Liver (tissue), 9 donors: Measurements from ENCODE around the gene USF2. TPM values are rescaled to one million over a fixed set of nuclear protein-coding genes. Genes with fewer than 3 reads are reported as not detected.

Experiments used
- DNase-seq: peaks from one replicate; pipeline ENCODE4 v3.0.0-alpha.2; 2017; ENCODE audit warnings: low spot score
- H3K27ac ChIP-seq, 2 donors: one replicate each; pipeline ENCODE4 v1.7.0; 2013; ENCODE audit warnings: inconsistent platforms in 2 of 2, low read length in 2 of 2, control low read depth in 1 of 2, low read depth in 1 of 2, mild to moderate bottlenecking in 1 of 2
- H3K27me3 ChIP-seq, 4 donors: one replicate each; pipeline versions ENCODE4 v1.6.1 to v1.7.0; 2013; ENCODE audit warnings: low read length in 3 of 4, inconsistent platforms in 1 of 4, mild to moderate bottlenecking in 1 of 4, moderate library complexity in 1 of 4; ENCODE audit not compliant: control insufficient read depth in 4 of 4, insufficient read depth in 4 of 4
- H3K36me3 ChIP-seq, 4 donors: one replicate each; pipeline versions ENCODE4 v1.6.1 to v1.7.0; 2013; ENCODE audit warnings: low read length in 3 of 4, mild to moderate bottlenecking in 3 of 4, low read depth in 1 of 4, moderate library complexity in 1 of 4; ENCODE audit not compliant: control insufficient read depth in 4 of 4, insufficient read depth in 3 of 4
- H3K4me1 ChIP-seq, 4 donors: one replicate each; pipeline versions ENCODE4 v1.6.1 to v1.7.0; 2013; ENCODE audit warnings: low read length in 3 of 4, mild to moderate bottlenecking in 3 of 4, moderate library complexity in 1 of 4; ENCODE audit not compliant: control insufficient read depth in 4 of 4, insufficient read depth in 4 of 4
- H3K4me3 ChIP-seq, 3 donors: one replicate each; pipeline versions ENCODE4 v1.6.1 to v1.7.0; 2013; ENCODE audit warnings: low read length in 3 of 3, control low read depth in 1 of 3, low read depth in 1 of 3, mild to moderate bottlenecking in 1 of 3
- H3K9ac ChIP-seq, 2 donors: one replicate each; pipeline ENCODE4 v1.7.0; 2013; ENCODE audit warnings: low read length in 2 of 2, mild to moderate bottlenecking in 2 of 2, moderate library complexity in 2 of 2, control low read depth in 1 of 2, low read depth in 1 of 2
- H3K9me3 ChIP-seq, 4 donors: one replicate each; pipeline versions ENCODE4 v1.6.1 to v1.7.0; 2013; ENCODE audit warnings: low read length in 3 of 4; ENCODE audit not compliant: control insufficient read depth in 4 of 4
- ATF3 ChIP-seq: IDR thresholded peaks from 2 replicates; pipeline ENCODE4 v1.6.1; 2016; ENCODE audit warnings: antibody characterized with exemption
- CTCF ChIP-seq: fragments of 150-350 bp; IDR thresholded peaks from 2 replicates; pipeline ENCODE4 v1.5.1; 2017; ENCODE audit warnings: improper control_type of control experiment, low read depth, low read length; ENCODE audit not compliant: missing input control
- EGR1 ChIP-seq, 2 donors: IDR thresholded peaks; 2 replicates each; pipeline ENCODE4 v1.6.1; 2016 to 2018; ENCODE audit warnings: antibody characterized with exemption in 2 of 2, low read depth in 2 of 2
- FOXA1 ChIP-seq: IDR thresholded peaks from 2 replicates; pipeline ENCODE4 v1.6.1; 2016; ENCODE audit warnings: antibody characterized with exemption
- FOXA2 ChIP-seq: IDR thresholded peaks from 2 replicates; pipeline ENCODE4 v1.6.1; 2016; ENCODE audit warnings: antibody characterized with exemption
- GABPA ChIP-seq, 2 donors: IDR thresholded peaks in 1 of 2; conservative IDR thresholded peaks in 1 of 2; 2 replicates each; pipeline ENCODE4 v1.6.1; 2016; ENCODE audit warnings: antibody characterized with exemption in 2 of 2, mild to moderate bottlenecking in 1 of 2, moderate library complexity in 1 of 2
- HNF4A ChIP-seq, 2 donors: conservative IDR thresholded peaks; 2 replicates each; pipeline ENCODE4 v1.6.1; 2016; ENCODE audit warnings: antibody characterized with exemption in 2 of 2, mild to moderate bottlenecking in 2 of 2
- HNF4G ChIP-seq: IDR thresholded peaks from 2 replicates; pipeline ENCODE4 v1.6.1; 2016; ENCODE audit warnings: antibody characterized with exemption
- JUND ChIP-seq, 2 donors: IDR thresholded peaks; 2 replicates each; pipeline ENCODE4 v1.6.1; 2016; ENCODE audit warnings: antibody characterized with exemption in 2 of 2
- MAX ChIP-seq: IDR thresholded peaks from 2 replicates; pipeline ENCODE4 v1.6.1; 2016; ENCODE audit warnings: antibody characterized with exemption
- NR2F2 ChIP-seq: IDR thresholded peaks from 2 replicates; pipeline ENCODE4 v1.6.1; 2016; ENCODE audit warnings: antibody characterized with exemption
- RAD21 ChIP-seq, 2 donors: IDR thresholded peaks; 2 replicates each; pipeline ENCODE4 v1.6.1; 2016; ENCODE audit warnings: antibody characterized with exemption in 2 of 2, mild to moderate bottlenecking in 2 of 2
- REST ChIP-seq: IDR thresholded peaks from 2 replicates; pipeline ENCODE4 v1.6.1; 2016; ENCODE audit warnings: antibody characterized with exemption, mild to moderate bottlenecking
- RXRA ChIP-seq, 2 donors: IDR thresholded peaks; 2 replicates each; pipeline ENCODE4 v1.6.1; 2017 to 2018; ENCODE audit warnings: antibody characterized with exemption in 2 of 2, mild to moderate bottlenecking in 1 of 2
- SP1 ChIP-seq: IDR thresholded peaks from 2 replicates; pipeline ENCODE4 v1.6.1; 2018; ENCODE audit warnings: antibody characterized with exemption, mild to moderate bottlenecking
- TAF1 ChIP-seq: conservative IDR thresholded peaks from 2 replicates; pipeline ENCODE4 v1.6.1; 2016; ENCODE audit warnings: antibody characterized with exemption, mild to moderate bottlenecking
- YY1 ChIP-seq: IDR thresholded peaks from 2 replicates; pipeline ENCODE4 v1.6.1; 2016; ENCODE audit warnings: antibody characterized with exemption, mild to moderate bottlenecking
- ZBTB33 ChIP-seq: IDR thresholded peaks from 2 replicates; pipeline ENCODE4 v1.6.1; 2016; ENCODE audit warnings: antibody characterized with exemption
- WGBS: extraction: QIAGEN DNeasy Blood & Tissue Kit; methylation state at CpG from one replicate; pipeline ENCODE4 v1.1.7; 2013; 5-methylcytosine and 5-hydroxymethylcytosine counted together
- polyA plus RNA-seq, 2 donors: library from polyadenylated mRNA; stranded (reverse) in 1 of 2; unstranded in 1 of 2; fragments of 200-250 nt in 1 of 2; fragments of >200 nt in 1 of 2; fragmentation: Nextera tagmentation in 1 of 2; extraction: Ambion mirVana in 1 of 2; gene quantifications; one replicate each; pipeline versions ENCODE4 v1.2.1 to v1.2.3, GENCODE V29; 2013 to 2015
- total RNA-seq, 2 donors: library from RNA; depleted of rRNA; stranded (reverse); fragments of >200 nt; gene quantifications; one replicate each; pipeline ENCODE4 v1.2.3, GENCODE V29; 2014
- donor health status: healthy.
- donor health status: healthy.
- donor health status: healthy.
- donor health status: healthy.
- donor health status: healthy.

USF2 gene
- total and polyA plus RNA-seq, 4 donors, result 22.8 to 85.9 (median 55.9) TPM

- Histone ChIP-seq H3K36me3 (no peaks in the 10 kb centered on the region), H3K27me3 (no peaks in the 10 kb centered on the region), H3K9ac (no peak overlapping the region), H3K4me3 (no peak overlapping the region), H3K9me3 (no peaks in the 10 kb centered on the region), H3K27ac (no peak overlapping the region), H3K4me1 (peaks cover 0 to 4% (median under 1%) of the 10 kb centered on the region in 4 donors)
- no peak for DNase-seq
- no peak for TF ChIP-seq YY1
- TF ChIP-seq FOXA1, result no peak
- no peak for TF ChIP-seq FOXA2
- TF ChIP-seq ZBTB33, result no peak
- WGBS, result 92% methylated on average over 21 of the region's 21 CpGs
Measured at GRCh38 chr19:35311901-35312665, 43.3 kb downstream of the USF2 start.

GRCh38 chr19:35313587-35313986 lies 44.8 kb downstream of the USF2 start:
- H3K9me3 ChIP-seq, result no peaks in the 10 kb centered on the region
- TF ChIP-seq JUND (IDR thresholded peaks at IDR 0.05) (no peak), CTCF (no peak), MAX (no peak), RAD21 (IDR thresholded peaks at IDR 0.05) (no peak), EGR1 (IDR thresholded peaks at IDR 0.05; ENCODE audit: low read depth in 2 of 2) (no peak), HNF4A (conservative IDR thresholded peaks at IDR 0.05) (no peak), RXRA (IDR thresholded peaks at IDR 0.05) (no peak), TAF1 (no peak), FOXA1 (no peak), FOXA2 (no peak)
- H3K9ac ChIP-seq, result no peak overlapping the region
- H3K4me1 ChIP-seq, result peaks cover 0 to 4% (median under 1%) of the 10 kb centered on the region in 4 donors
- no peak overlapping the region for H3K27ac ChIP-seq
- WGBS, result 61% methylated on average over 7 of the region's 7 CpGs
- no peaks in the 10 kb centered on the region for H3K27me3 ChIP-seq
- DNase-seq, result no peak
- no peaks in the 10 kb centered on the region for H3K36me3 ChIP-seq
- no peak overlapping the region for H3K4me3 ChIP-seq

GRCh38 chr19:35314031-35314430 lies 45.3 kb downstream of the USF2 start:
- peaks cover 0 to 4% (median under 1%) of the 10 kb centered on the region in 4 donors for H3K4me1 ChIP-seq
- H3K27ac ChIP-seq, result no peak overlapping the region
- DNase-seq, result no peak
- H3K36me3 ChIP-seq, result no peaks in the 10 kb centered on the region
- 93% methylated on average over 8 of the region's 8 CpGs for WGBS
- no peak overlapping the region for H3K9ac ChIP-seq
- no peaks in the 10 kb centered on the region for H3K9me3 ChIP-seq
- H3K27me3 ChIP-seq, result no peaks in the 10 kb centered on the region
- no peak overlapping the region for H3K4me3 ChIP-seq
- TF ChIP-seq SP1 (no peak), REST (no peak), YY1 (no peak), ATF3 (no peak), ZBTB33 (no peak), HNF4G (no peak), FOXA1 (no peak), RAD21 (IDR thresholded peaks at IDR 0.05) (no peak), NR2F2 (no peak), EGR1 (IDR thresholded peaks at IDR 0.05; ENCODE audit: low read depth in 2 of 2) (no peak), FOXA2 (no peak), JUND (IDR thresholded peaks at IDR 0.05) (no peak), GABPA (IDR thresholded peaks at IDR 0.05 in 1 of 2, conservative IDR thresholded peaks at IDR 0.05 in 1 of 2) (no peak), RXRA (IDR thresholded peaks at IDR 0.05) (no peak)
